ENCODE data around the gene FUZ.

GRCh38 chr19:49824662-49825061 lies 11.6 kb upstream of the FUZ start:
- TF ChIP-seq, protein P1, sequence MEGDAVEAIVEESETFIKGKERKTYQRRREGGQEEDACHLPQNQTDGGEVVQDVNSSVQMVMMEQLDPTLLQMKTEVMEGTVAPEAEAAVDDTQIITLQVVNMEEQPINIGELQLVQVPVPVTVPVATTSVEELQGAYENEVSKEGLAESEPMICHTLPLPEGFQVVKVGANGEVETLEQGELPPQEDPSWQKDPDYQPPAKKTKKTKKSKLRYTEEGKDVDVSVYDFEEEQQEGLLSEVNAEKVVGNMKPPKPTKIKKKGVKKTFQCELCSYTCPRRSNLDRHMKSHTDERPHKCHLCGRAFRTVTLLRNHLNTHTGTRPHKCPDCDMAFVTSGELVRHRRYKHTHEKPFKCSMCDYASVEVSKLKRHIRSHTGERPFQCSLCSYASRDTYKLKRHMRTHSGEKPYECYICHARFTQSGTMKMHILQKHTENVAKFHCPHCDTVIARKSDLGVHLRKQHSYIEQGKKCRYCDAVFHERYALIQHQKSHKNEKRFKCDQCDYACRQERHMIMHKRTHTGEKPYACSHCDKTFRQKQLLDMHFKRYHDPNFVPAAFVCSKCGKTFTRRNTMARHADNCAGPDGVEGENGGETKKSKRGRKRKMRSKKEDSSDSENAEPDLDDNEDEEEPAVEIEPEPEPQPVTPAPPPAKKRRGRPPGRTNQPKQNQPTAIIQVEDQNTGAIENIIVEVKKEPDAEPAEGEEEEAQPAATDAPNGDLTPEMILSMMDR (IDR thresholded peaks at IDR 0.05): no peak
- TF ChIP-seq EP300 (IDR thresholded peaks at IDR 0.05): no peak
